Endothelial cell of umbilical vein (primary cell): ENCODE results near the gene MCTP2. TPM values are rescaled to one million over a fixed set of nuclear protein-coding genes. Genes with fewer than 3 reads are reported as not detected.

Experiments used
- BruUV-seq: library from RNA; stranded (reverse); fragments of 400-500 nt; replicated peaks from 2 replicates; lab custom pipeline; 2021; lab: Mats Ljungman, UMichigan
- CTCF ChIA-PET: fragments of 300-600, 350-600 bp; sonication (Branson Sonifier 250); formaldehyde crosslinking; loops from one replicate; lab custom pipeline; 2021; ENCODE audit warnings: antibody characterized with exemption, inconsistent platforms; lab: Charles Lee
- POLR2A ChIA-PET: fragments of 300-600, 350-600 bp; sonication (Branson Sonifier 250); formaldehyde crosslinking; loops from one replicate; lab custom pipeline; 2021; ENCODE audit warnings: antibody characterized with exemption, inconsistent platforms; lab: Charles Lee
- DNase-seq: peaks from one replicate; pipeline ENCODE4 v3.0.0-alpha.2; 2011; ENCODE audit warnings: low read depth, low spot score
- FAIRE-seq: peaks from 2 replicates; lab custom pipeline; 2011; peaks lifted over from hg19 to GRCh38; lab: Jason Lieb, UNC
- H2AFZ ChIP-seq: 2 replicates; pipeline ENCODE4 v1.6.0; 2012; ENCODE audit warnings: low read depth, low read length, control low read depth, inconsistent platforms
- H3K27ac ChIP-seq: 2 replicates; pipeline ENCODE4 v1.5.1; 2011; ENCODE audit warnings: low read depth, mild to moderate bottlenecking, control low read depth, low read length, moderate library complexity; ENCODE audit not compliant: insufficient read depth
- H3K27me3 ChIP-seq, 2 experiments: 2 replicates each; pipeline versions ENCODE4 v1.6.0 to v1.6.1; 2011; ENCODE audit warnings: low read length in 2 of 2, mixed read lengths in 1 of 2; ENCODE audit not compliant: control insufficient read depth in 2 of 2, insufficient read depth in 2 of 2
- H3K36me3 ChIP-seq, 2 experiments: 2 replicates in 1 of 2; 3 replicates in 1 of 2; pipeline ENCODE4 v1.5.1; 2011; ENCODE audit warnings: low read length in 2 of 2, mild to moderate bottlenecking in 1 of 2, moderate library complexity in 1 of 2; ENCODE audit not compliant: control insufficient read depth in 2 of 2, insufficient read depth in 2 of 2; ENCODE audit errors: extremely low read depth in 1 of 2
- H3K4me1 ChIP-seq: 3 replicates; pipeline ENCODE4 v1.5.1; 2011; ENCODE audit warnings: mild to moderate bottlenecking, low read length; ENCODE audit not compliant: control insufficient read depth, insufficient read depth; ENCODE audit errors: extremely low read depth
- H3K4me2 ChIP-seq: 2 replicates; pipeline ENCODE4 v1.6.1; 2011; ENCODE audit warnings: low read length, control low read depth, mixed read lengths; ENCODE audit not compliant: insufficient read depth
- H3K4me3 ChIP-seq, 3 experiments: fragments of 200-600 bp in 1 of 3; sonication (generic), shearing (Covaris generic) in 1 of 3; replicated peaks in 1 of 3; 2 replicates each; pipeline ENCODE4 v1.5.1; 2011 to 2016; ENCODE audit warnings: control low read depth in 3 of 3, low read length in 3 of 3, mild to moderate bottlenecking in 2 of 3, inconsistent platforms in 1 of 3, low read depth in 1 of 3, moderate library complexity in 1 of 3; ENCODE audit not compliant: insufficient read depth in 1 of 3
- H3K79me2 ChIP-seq: 2 replicates; pipeline ENCODE4 v1.6.0; 2012; ENCODE audit warnings: low read length, inconsistent platforms; ENCODE audit not compliant: control insufficient read depth, insufficient read depth
- H3K9ac ChIP-seq: replicated peaks from 2 replicates; pipeline ENCODE3; 2011; ENCODE audit warnings: low read length, control low read depth; ENCODE audit not compliant: insufficient read depth; ENCODE audit errors: extremely low read depth
- H3K9me1 ChIP-seq: replicated peaks from 3 replicates; pipeline ENCODE4 v1.6.0; 2011; ENCODE audit warnings: mild to moderate bottlenecking, low read length; ENCODE audit not compliant: control insufficient read depth, insufficient read depth; ENCODE audit errors: extremely low read depth
- H3K9me3 ChIP-seq: replicated peaks from 2 replicates; pipeline ENCODE4 v1.5.1; 2012; ENCODE audit warnings: low read length, inconsistent platforms; ENCODE audit not compliant: control insufficient read depth, insufficient read depth
- H4K20me1 ChIP-seq: replicated peaks from 2 replicates; pipeline ENCODE3; 2011; ENCODE audit warnings: mild to moderate bottlenecking, low read length; ENCODE audit not compliant: control insufficient read depth, insufficient read depth; ENCODE audit errors: extremely low read depth
- CTCF ChIP-seq, 2 donors: IDR thresholded peaks; 1 replicate in 1 of 2; 2 replicates in 1 of 2; pipeline ENCODE4 v1.5.1; 2011; ENCODE audit warnings: low read length in 2 of 2, mild to moderate bottlenecking in 2 of 2, moderate library complexity in 2 of 2, control low read depth in 1 of 2, inconsistent platforms in 1 of 2, low read depth in 1 of 2; ENCODE audit not compliant: insufficient read depth in 1 of 2; ENCODE audit errors: extremely low read depth in 1 of 2
- EZH2 ChIP-seq: IDR thresholded peaks from 2 replicates; pipeline ENCODE4 v1.6.1; 2012; ENCODE audit warnings: borderline replicate concordance, low read depth, mild to moderate bottlenecking, moderate library complexity, low read length, inconsistent platforms; ENCODE audit not compliant: severe bottlenecking
- FOS ChIP-seq: IDR thresholded peaks from 2 replicates; pipeline ENCODE4 v1.6.1; 2011; ENCODE audit warnings: mild to moderate bottlenecking, low read length, moderate library complexity, borderline replicate concordance; ENCODE audit not compliant: insufficient read depth
- GATA2 ChIP-seq: IDR thresholded peaks from 2 replicates; pipeline ENCODE4 v1.7.0; 2011; ENCODE audit warnings: low read depth, mild to moderate bottlenecking, moderate library complexity, mixed read lengths, low read length; ENCODE audit not compliant: insufficient read length, insufficient read depth
- JUN ChIP-seq: IDR thresholded peaks from 2 replicates; pipeline ENCODE4 v1.6.1; 2011; ENCODE audit warnings: borderline replicate concordance, low read depth; ENCODE audit not compliant: insufficient read length, insufficient read depth
- MAX ChIP-seq: IDR thresholded peaks from 2 replicates; pipeline ENCODE4 v1.6.1; 2011; ENCODE audit not compliant: insufficient read depth, insufficient read length
- MYC ChIP-seq: IDR thresholded peaks from one replicate; pipeline ENCODE4 v1.6.1; 2011; ENCODE audit warnings: mild to moderate bottlenecking, low read depth, low read length
- POLR2A ChIP-seq: IDR thresholded peaks from 2 replicates; pipeline ENCODE4 v1.6.1; 2012; ENCODE audit warnings: low read depth, mild to moderate bottlenecking, control low read depth, low read length
- POLR2AphosphoS5 ChIP-seq: IDR thresholded peaks from 2 replicates; pipeline ENCODE4 v1.6.1; 2012; ENCODE audit warnings: low read depth, mild to moderate bottlenecking, control low read depth, low read length, moderate library complexity; ENCODE audit not compliant: insufficient read depth
- dilution Hi-C: fragments of 300-500 bp; cut with MboI; formaldehyde crosslinking; loops from one replicate; pipeline ENCODE4 v1.15.0; 2019; ENCODE audit warnings: low sequenced_read_pairs; ENCODE audit not compliant: extremely low pct_ligation_motif_present
- intact Hi-C: fragments of 100-400 bp; cut with micrococcal nuclease; formaldehyde crosslinking; loops from one replicate; pipeline ENCODE4 v1.10.0; 2022
- polyA plus RNA-seq, 4 experiments: library from polyadenylated mRNA; depleted of rRNA in 3 of 4; stranded (reverse) in 3 of 4; unstranded in 1 of 4; fragments of >200 nt; gene quantifications; 2 replicates each; pipeline versions ENCODE4 v1.2.1 to v1.2.3, GENCODE V29; 2011 to 2012; ENCODE audit warnings: missing spikeins in 1 of 4
- total RNA-seq: library from RNA; stranded (reverse); gene quantifications from 2 replicates; pipeline ENCODE4 v1.2.3, GENCODE V29; 2021

The MCTP2 gene
- total and polyA plus RNA-seq, 2 donors (not counting 3 experiments of a cell fraction or from before 2014, with no cell fraction given), result 0.01 to 0.75 TPM

- ChIA-PET CTCF (no interaction called here), POLR2A (no interaction called here)
- H4K20me1 ChIP-seq, result no peaks in the 10 kb centered on the region
- H3K36me3 ChIP-seq, result no peaks in the 10 kb centered on the region
- no peaks in the 10 kb centered on the region for H3K4me1 ChIP-seq
- H3K79me2 ChIP-seq, result no peaks in the 10 kb centered on the region
- DNase-seq, result no peak
- intact Hi-C loops, result no loop called here
- no peak overlapping the region for H3K4me2 ChIP-seq
- no peaks in the 10 kb centered on the region for H3K9me1 ChIP-seq
- BruUV-seq, result no TSS peak
- H3K9ac ChIP-seq, result no peak overlapping the region
- TF ChIP-seq POLR2A (no peak), JUN (no peak), CTCF (IDR thresholded peaks at IDR 0.05; ENCODE audit: extremely low read depth in 1 of 2, insufficient read depth in 1 of 2, low read depth in 1 of 2, low read length in 2 of 2) (no peak), MYC (no peak)
- no peak overlapping the region for H3K27ac ChIP-seq
- H2AFZ ChIP-seq, result no peak overlapping the region
- H3K4me3 ChIP-seq, result no peak overlapping the region
- no peak for FAIRE-seq
- H3K9me3 ChIP-seq, result no peaks in the 10 kb centered on the region
- no peaks in the 10 kb centered on the region for H3K27me3 ChIP-seq
- dilution Hi-C loops, result no loop called here
These were observed 9.1 kb downstream of the MCTP2 start for GRCh38 chr15:94240480-94240879.

- H3K4me1 ChIP-seq, result no peaks in the 10 kb centered on the region
- no peak overlapping the region for H2AFZ ChIP-seq
- H3K4me2 ChIP-seq, result no peak overlapping the region
- no peak for FAIRE-seq
- dilution Hi-C loops (no loop called here), intact Hi-C loops (no loop called here)
- ChIA-PET CTCF (no interaction called here), POLR2A (no interaction called here)
- no peaks in the 10 kb centered on the region for H3K79me2 ChIP-seq
- H3K4me3 ChIP-seq, result no peak overlapping the region
- H3K9me1 ChIP-seq, result no peaks in the 10 kb centered on the region
- no peak overlapping the region for H3K9ac ChIP-seq
- H3K36me3 ChIP-seq, result no peaks in the 10 kb centered on the region
- no peak overlapping the region for H3K27ac ChIP-seq
- TF ChIP-seq FOS (no peak), POLR2AphosphoS5 (no peak), MAX (no peak), MYC (no peak), JUN (no peak), GATA2 (no peak), POLR2A (no peak), EZH2 (no peak), CTCF (IDR thresholded peaks at IDR 0.05; ENCODE audit: extremely low read depth in 1 of 2, insufficient read depth in 1 of 2, low read depth in 1 of 2, low read length in 2 of 2) (no peak)
- no peaks in the 10 kb centered on the region for H3K27me3 ChIP-seq
- DNase-seq, result no peak
- H4K20me1 ChIP-seq, result no peaks in the 10 kb centered on the region
- no peaks in the 10 kb centered on the region for H3K9me3 ChIP-seq
- BruUV-seq, result no TSS peak
These were observed 10.9 kb downstream of the MCTP2 start for GRCh38 chr15:94242257-94242656.
